OCI-LY1 (cell line): ENCODE measurements around the gene ZFHX3.

Source experiments
- H2AFZ ChIP-seq: fragments of 200-600 bp; sonication (generic), shearing (Covaris generic); 2 replicates; pipeline ENCODE4 v1.6.0; 2014; ENCODE audit warnings: antibody characterized with exemption, mild to moderate bottlenecking, low read length
- H3F3A ChIP-seq: fragments of 200-600 bp; sonication (generic), shearing (Covaris generic); 2 replicates; pipeline ENCODE4 v1.6.0; 2014; ENCODE audit warnings: mild to moderate bottlenecking, antibody characterized with exemption, low read length, moderate library complexity; ENCODE audit not compliant: insufficient read depth
- H3K27ac ChIP-seq: fragments of 200-600 bp; sonication (generic); 2 replicates; pipeline ENCODE4 v1.5.1; 2014; ENCODE audit warnings: low read length, mixed run types, mild to moderate bottlenecking, low read depth; ENCODE audit not compliant: poor library complexity, severe bottlenecking
- H3K27me3 ChIP-seq: fragments of 200-600 bp; sonication (generic); 2 replicates; pipeline ENCODE4 v1.6.0; 2014; ENCODE audit warnings: antibody characterized with exemption, mild to moderate bottlenecking, low read length, moderate library complexity; ENCODE audit not compliant: insufficient read depth
- H3K36me3 ChIP-seq: fragments of 200-600 bp; sonication (generic); 2 replicates; pipeline ENCODE4 v1.6.1; 2014; ENCODE audit warnings: mild to moderate bottlenecking, antibody characterized with exemption, low read length, moderate library complexity, mixed read lengths; ENCODE audit not compliant: insufficient read depth
- H3K4me1 ChIP-seq: fragments of 200-600 bp; sonication (generic); 2 replicates; pipeline ENCODE4 v1.5.1; 2014; ENCODE audit warnings: mild to moderate bottlenecking, low read length, moderate library complexity; ENCODE audit not compliant: insufficient read depth, severe bottlenecking
- H3K4me2 ChIP-seq: fragments of 200-600 bp; sonication (generic), shearing (Covaris generic); 2 replicates; pipeline ENCODE4 v1.6.1; 2014; ENCODE audit warnings: low read length
- H3K4me3 ChIP-seq: fragments of 200-600 bp; sonication (generic); 2 replicates; pipeline ENCODE4 v1.5.1; 2014; ENCODE audit warnings: low read length, low read depth, mild to moderate bottlenecking, mixed read lengths; ENCODE audit not compliant: poor library complexity, severe bottlenecking
- H3K79me2 ChIP-seq: fragments of 200-600 bp; shearing (Covaris generic); 2 replicates; pipeline ENCODE4 v1.6.1; 2016; ENCODE audit warnings: mixed run types, low read length, mixed read lengths; ENCODE audit not compliant: insufficient read depth
- H3K9ac ChIP-seq: fragments of 200-600 bp; sonication (generic), shearing (Covaris generic); 2 replicates; pipeline ENCODE4 v1.6.1; 2014; ENCODE audit warnings: mild to moderate bottlenecking, low read length, mixed read lengths
- H3K9me2 ChIP-seq: fragments of 200-600 bp; sonication (generic), shearing (Covaris generic); 2 replicates; pipeline ENCODE4 v1.6.1; 2014; ENCODE audit warnings: low read depth, mild to moderate bottlenecking, low read length, mixed read lengths
- H3K9me3 ChIP-seq: fragments of 200-600 bp; shearing (Covaris generic); 2 replicates; pipeline ENCODE4 v1.6.1; 2014; ENCODE audit warnings: low read length, mixed read lengths
- H4K20me1 ChIP-seq: fragments of 200-600 bp; sonication (generic), shearing (Covaris generic); 2 replicates; pipeline ENCODE4 v1.6.0; 2016; ENCODE audit warnings: mild to moderate bottlenecking, low read length; ENCODE audit not compliant: insufficient read depth
- EZH2 ChIP-seq: fragments of 200-600 bp; sonication (generic), shearing (Covaris generic); IDR thresholded peaks from 2 replicates; pipeline ENCODE4 v1.8.0; 2017; ENCODE audit warnings: borderline replicate concordance, mixed run types, mild to moderate bottlenecking, antibody characterized with exemption, low read length, moderate library complexity, mixed read lengths
- TF ChIP-seq, protein P1 (sequence below): fragments of 200-600 bp; sonication (generic), shearing (Covaris generic); IDR thresholded peaks from 2 replicates; pipeline ENCODE4 v1.5.1; 2017; ENCODE audit warnings: mild to moderate bottlenecking, antibody characterized with exemption, low read length, moderate library complexity, mixed read lengths

Gene ZFHX3

DNA sequence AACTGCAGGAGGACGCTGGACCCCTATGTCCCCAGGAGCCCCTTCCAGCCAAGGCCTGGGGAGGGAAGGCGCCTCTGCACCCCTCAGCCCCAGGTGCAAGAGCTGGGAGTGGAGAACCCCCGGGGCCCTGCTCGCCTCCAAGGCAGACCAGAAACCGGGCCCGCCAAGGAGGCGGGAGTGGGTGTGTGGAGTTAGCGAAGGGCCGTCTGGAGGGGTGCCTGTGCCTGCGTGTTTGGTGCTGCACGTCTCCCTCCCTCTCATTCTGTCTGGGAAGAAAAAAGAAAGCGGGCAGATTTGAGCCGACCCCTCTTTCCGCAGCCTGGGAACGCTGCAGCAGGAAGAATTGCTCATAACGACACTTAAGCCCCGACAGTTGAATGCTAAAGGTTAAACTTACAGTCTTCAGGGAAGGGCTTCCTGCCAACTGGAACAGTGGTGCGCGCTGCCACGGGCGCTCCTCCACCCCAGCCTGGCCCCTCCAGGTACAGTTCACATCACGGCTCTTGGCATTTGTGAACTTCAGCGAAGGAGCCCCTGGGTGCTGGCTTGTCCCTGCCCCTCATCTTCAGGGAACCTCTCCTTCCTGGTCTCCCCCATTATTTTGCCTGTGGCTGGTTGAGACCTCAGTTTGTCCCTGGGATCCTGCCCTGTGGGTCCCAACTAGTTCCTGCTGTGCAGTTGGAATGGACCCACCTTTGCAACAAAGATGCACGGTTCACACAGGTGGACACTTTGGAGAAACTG is 19.2 kb upstream of the ZFHX3 start:
- Histone ChIP-seq H3K4me3 (no peak overlapping the region), H4K20me1 (no peaks in the 10 kb centered on the region), H3K9me3 (no peaks in the 10 kb centered on the region), H3K36me3 (no peaks in the 10 kb centered on the region), H3K4me1 (no peaks in the 10 kb centered on the region), H3K9ac (no peak overlapping the region), H3F3A (no peaks in the 10 kb centered on the region), H3K9me2 (no peaks in the 10 kb centered on the region), H3K27me3 (no peaks in the 10 kb centered on the region), H2AFZ (no peak overlapping the region), H3K27ac (no peak overlapping the region), H3K4me2 (no peak overlapping the region), H3K79me2 (no peaks in the 10 kb centered on the region)
- TF ChIP-seq EZH2: no peak
- TF ChIP-seq, protein P1, sequence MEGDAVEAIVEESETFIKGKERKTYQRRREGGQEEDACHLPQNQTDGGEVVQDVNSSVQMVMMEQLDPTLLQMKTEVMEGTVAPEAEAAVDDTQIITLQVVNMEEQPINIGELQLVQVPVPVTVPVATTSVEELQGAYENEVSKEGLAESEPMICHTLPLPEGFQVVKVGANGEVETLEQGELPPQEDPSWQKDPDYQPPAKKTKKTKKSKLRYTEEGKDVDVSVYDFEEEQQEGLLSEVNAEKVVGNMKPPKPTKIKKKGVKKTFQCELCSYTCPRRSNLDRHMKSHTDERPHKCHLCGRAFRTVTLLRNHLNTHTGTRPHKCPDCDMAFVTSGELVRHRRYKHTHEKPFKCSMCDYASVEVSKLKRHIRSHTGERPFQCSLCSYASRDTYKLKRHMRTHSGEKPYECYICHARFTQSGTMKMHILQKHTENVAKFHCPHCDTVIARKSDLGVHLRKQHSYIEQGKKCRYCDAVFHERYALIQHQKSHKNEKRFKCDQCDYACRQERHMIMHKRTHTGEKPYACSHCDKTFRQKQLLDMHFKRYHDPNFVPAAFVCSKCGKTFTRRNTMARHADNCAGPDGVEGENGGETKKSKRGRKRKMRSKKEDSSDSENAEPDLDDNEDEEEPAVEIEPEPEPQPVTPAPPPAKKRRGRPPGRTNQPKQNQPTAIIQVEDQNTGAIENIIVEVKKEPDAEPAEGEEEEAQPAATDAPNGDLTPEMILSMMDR: no peak

GRCh38 chr16:73066331-73066926 is 18.5 kb upstream of the ZFHX3 start:
- no peak overlapping the region for H3K27ac ChIP-seq
- no peak overlapping the region for H3K9ac ChIP-seq
- no peaks in the 10 kb centered on the region for H4K20me1 ChIP-seq
- no peaks in the 10 kb centered on the region for H3K9me3 ChIP-seq
- no peaks in the 10 kb centered on the region for H3K79me2 ChIP-seq
- H3K9me2 ChIP-seq: no peaks in the 10 kb centered on the region
- H3K36me3 ChIP-seq: no peaks in the 10 kb centered on the region
- no peaks in the 10 kb centered on the region for H3K4me1 ChIP-seq
- no peak for TF ChIP-seq EZH2
- TF ChIP-seq, protein P1: no peak
- no peaks in the 10 kb centered on the region for H3K27me3 ChIP-seq
- H3K4me3 ChIP-seq: no peak overlapping the region
- H3F3A ChIP-seq: no peaks in the 10 kb centered on the region
- no peak overlapping the region for H2AFZ ChIP-seq
- H3K4me2 ChIP-seq: no peak overlapping the region

DNA sequence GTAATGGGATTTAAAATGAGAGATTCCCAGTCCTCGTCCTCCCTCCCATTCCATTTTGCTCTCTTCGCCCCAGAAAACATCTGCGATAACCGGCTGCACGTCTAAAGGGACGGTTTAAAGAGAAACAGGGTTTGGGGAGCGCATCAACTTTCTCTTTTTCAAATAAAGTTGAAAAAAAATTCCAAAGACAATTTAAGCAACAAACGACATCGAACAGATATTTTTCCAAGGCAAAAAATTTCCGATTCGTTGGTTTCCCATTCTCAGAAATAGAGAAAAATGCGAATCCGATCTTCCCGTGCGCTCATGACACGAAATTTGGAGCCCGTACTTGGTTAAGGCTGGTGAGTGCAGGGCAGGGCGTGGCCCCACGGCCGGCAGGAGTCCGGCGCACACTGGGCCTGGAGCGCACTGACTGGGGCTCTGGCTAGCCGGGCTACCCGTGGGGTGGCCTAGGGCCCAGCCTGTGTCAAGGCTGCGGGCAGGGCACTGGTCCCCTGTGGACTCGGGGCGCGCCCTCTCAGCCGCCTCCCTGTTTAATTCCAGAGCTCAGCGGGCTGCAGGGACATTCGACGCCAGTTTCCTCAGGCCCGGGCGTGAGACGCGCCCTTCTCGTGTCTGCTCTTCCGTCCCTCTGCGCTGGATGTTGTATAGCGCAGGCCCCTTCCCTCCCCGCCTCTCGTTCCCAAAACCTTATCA is 17.9 kb upstream of the ZFHX3 start:
- Histone ChIP-seq H4K20me1 (no peaks in the 10 kb centered on the region), H3K4me3 (no peak overlapping the region)

More for the DNA sequence above, 17.9 kb upstream of the ZFHX3 start:
- Histone ChIP-seq H3K4me2 (no peak overlapping the region), H3K9me3 (no peaks in the 10 kb centered on the region), H2AFZ (no peak overlapping the region), H3K9ac (no peak overlapping the region), H3K79me2 (no peaks in the 10 kb centered on the region), H3K9me2 (no peaks in the 10 kb centered on the region), H3K27me3 (no peaks in the 10 kb centered on the region), H3K4me1 (no peaks in the 10 kb centered on the region), H3K27ac (no peak overlapping the region), H3F3A (no peaks in the 10 kb centered on the region), H3K36me3 (no peaks in the 10 kb centered on the region)
- TF ChIP-seq EZH2: no peak
- TF ChIP-seq, protein P1: no peak
